Smooth muscle cell (in vitro differentiated cells): ENCODE results near the gene PCBP4. TPM values are rescaled to one million over a fixed set of nuclear protein-coding genes. Genes with fewer than 3 reads are reported as not detected.

Experiments used
- DNase-seq: peaks from one replicate; lab custom pipeline; 2025; ENCODE audit not compliant: unreplicated experiment; lab: John Stamatoyannopoulos, UW
- H2AFZ ChIP-seq: fragments of 200-600 bp; sonication (generic); 2 replicates; pipeline ENCODE4 v1.6.0; 2016; ENCODE audit warnings: antibody characterized with exemption, low read depth, mild to moderate bottlenecking
- H3F3A ChIP-seq: fragments of 200-600 bp; sonication (generic); 2 replicates; pipeline ENCODE4 v1.6.0; 2017; ENCODE audit warnings: antibody characterized with exemption, low read depth
- H3K27ac ChIP-seq: fragments of 200-600 bp; sonication (generic); 2 replicates; pipeline ENCODE4 v1.5.1; 2016; ENCODE audit warnings: low read depth, mild to moderate bottlenecking
- H3K27me3 ChIP-seq: fragments of 200-600 bp; sonication (generic); 2 replicates; pipeline ENCODE4 v1.6.1; 2016; ENCODE audit warnings: low read depth, mild to moderate bottlenecking
- H3K36me3 ChIP-seq: fragments of 200-600 bp; sonication (generic); 2 replicates; pipeline ENCODE4 v1.5.1; 2016; ENCODE audit warnings: low read depth
- H3K4me1 ChIP-seq: fragments of 200-600 bp; sonication (generic); 2 replicates; pipeline ENCODE4 v1.5.1; 2016; ENCODE audit warnings: low read depth
- H3K4me2 ChIP-seq: fragments of 200-600 bp; sonication (generic); 2 replicates; pipeline ENCODE4 v1.6.0; 2016; ENCODE audit warnings: mild to moderate bottlenecking
- H3K4me3 ChIP-seq: fragments of 200-600 bp; sonication (generic); 2 replicates; pipeline ENCODE4 v1.5.1; 2016; ENCODE audit warnings: mild to moderate bottlenecking
- H3K79me2 ChIP-seq: fragments of 200-600 bp; sonication (generic); 2 replicates; pipeline ENCODE4 v1.6.0; 2016; ENCODE audit warnings: low read depth, mild to moderate bottlenecking
- H3K9ac ChIP-seq: fragments of 200-600 bp; sonication (generic); 2 replicates; pipeline ENCODE4 v1.6.0; 2016; ENCODE audit warnings: low read depth
- H3K9me3 ChIP-seq: fragments of 200-600 bp; sonication (generic); replicated peaks from 2 replicates; pipeline ENCODE4 v1.5.1; 2016; ENCODE audit warnings: low read depth
- H4K20me1 ChIP-seq: fragments of 200-600 bp; sonication (generic); 2 replicates; pipeline ENCODE4 v1.6.0; 2016; ENCODE audit warnings: low read depth
- WGBS: methylation state at CpG from one replicate; pipeline ENCODE4 v1.1.7; 2016; ENCODE audit warnings: low lambda C conversion rate; 5-methylcytosine and 5-hydroxymethylcytosine counted together
- polyA plus RNA-seq: library from polyadenylated mRNA; unstranded; fragments of >200 nt; fragmentation: Nextera tagmentation; extraction: Ambion mirVana; gene quantifications from 2 replicates; pipeline ENCODE4 v1.2.1, GENCODE V29; 2016
- total RNA-seq: library from RNA; depleted of rRNA; stranded (reverse); fragments of >200 nt; gene quantifications from 2 replicates; pipeline ENCODE4 v1.2.3, GENCODE V29; 2014
- TF ChIP-seq, protein P1 (sequence below): fragments of 200-600 bp; sonication (generic); IDR thresholded peaks from 2 replicates; pipeline ENCODE4 v1.5.1; 2017; ENCODE audit warnings: borderline replicate concordance, mild to moderate bottlenecking, antibody characterized with exemption; ENCODE audit not compliant: insufficient read depth, poor library complexity, severe bottlenecking

Gene PCBP4
- total and polyA plus RNA-seq, 2 experiments from 2014 or later, result 42.6 to 81.2 TPM

DNA sequence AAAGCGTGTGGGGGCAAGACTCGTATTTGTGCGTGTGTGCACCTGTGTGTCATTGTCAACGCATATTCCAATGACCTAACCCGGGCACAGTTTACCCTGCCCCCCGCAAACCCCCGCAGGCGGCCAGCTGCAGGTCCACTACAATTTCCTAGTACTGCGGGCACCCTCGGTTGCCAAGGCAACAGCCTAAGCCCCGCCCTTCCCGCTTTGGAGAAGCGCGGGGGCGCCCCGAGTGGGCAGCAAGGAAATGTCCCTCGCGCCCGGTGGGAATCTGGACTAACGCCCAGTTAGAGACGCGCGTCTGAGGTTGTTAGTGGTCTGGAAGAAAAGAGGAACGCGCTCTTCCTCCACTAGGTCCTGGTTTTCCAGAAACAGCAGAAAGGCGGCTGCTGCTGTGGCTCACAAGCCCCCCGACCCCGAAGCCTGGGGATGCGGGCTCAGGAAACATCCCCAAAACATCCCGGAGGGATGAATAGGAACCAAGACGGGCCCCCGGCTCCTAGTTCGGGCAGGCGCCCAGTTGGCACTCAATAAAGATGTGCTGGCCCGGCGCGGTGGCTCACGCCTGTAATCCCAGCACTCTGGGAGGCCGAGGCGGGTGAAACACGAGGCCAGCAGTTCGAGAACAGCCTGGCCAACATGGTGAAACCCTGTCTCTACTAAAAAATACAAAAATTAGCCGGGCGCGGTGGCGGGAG, 8.7 kb upstream of the PCBP4 start:
- WGBS, result 48% methylated on average over 46 of the region's 46 CpGs
- peaks cover 21% of the 10 kb centered on the region for H3K4me1 ChIP-seq
- H2AFZ ChIP-seq, result peak overlapping the region; percentile 95
- peak overlapping the region; percentile 69 for H3K4me3 ChIP-seq
- H4K20me1 ChIP-seq, result no peaks in the 10 kb centered on the region
- H3K27me3 ChIP-seq, result no peaks in the 10 kb centered on the region
- H3K9me3 ChIP-seq, result no peaks in the 10 kb centered on the region
- peaks cover 16% of the 10 kb centered on the region for H3K79me2 ChIP-seq
- peak; percentile 47 for DNase-seq
- no peak overlapping the region for H3K9ac ChIP-seq
- no peaks in the 10 kb centered on the region for H3K36me3 ChIP-seq
- H3K4me2 ChIP-seq, result peak overlapping the region; percentile 98
- H3F3A ChIP-seq, result peaks cover 21% of the 10 kb centered on the region
- TF ChIP-seq, protein P1, sequence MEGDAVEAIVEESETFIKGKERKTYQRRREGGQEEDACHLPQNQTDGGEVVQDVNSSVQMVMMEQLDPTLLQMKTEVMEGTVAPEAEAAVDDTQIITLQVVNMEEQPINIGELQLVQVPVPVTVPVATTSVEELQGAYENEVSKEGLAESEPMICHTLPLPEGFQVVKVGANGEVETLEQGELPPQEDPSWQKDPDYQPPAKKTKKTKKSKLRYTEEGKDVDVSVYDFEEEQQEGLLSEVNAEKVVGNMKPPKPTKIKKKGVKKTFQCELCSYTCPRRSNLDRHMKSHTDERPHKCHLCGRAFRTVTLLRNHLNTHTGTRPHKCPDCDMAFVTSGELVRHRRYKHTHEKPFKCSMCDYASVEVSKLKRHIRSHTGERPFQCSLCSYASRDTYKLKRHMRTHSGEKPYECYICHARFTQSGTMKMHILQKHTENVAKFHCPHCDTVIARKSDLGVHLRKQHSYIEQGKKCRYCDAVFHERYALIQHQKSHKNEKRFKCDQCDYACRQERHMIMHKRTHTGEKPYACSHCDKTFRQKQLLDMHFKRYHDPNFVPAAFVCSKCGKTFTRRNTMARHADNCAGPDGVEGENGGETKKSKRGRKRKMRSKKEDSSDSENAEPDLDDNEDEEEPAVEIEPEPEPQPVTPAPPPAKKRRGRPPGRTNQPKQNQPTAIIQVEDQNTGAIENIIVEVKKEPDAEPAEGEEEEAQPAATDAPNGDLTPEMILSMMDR, result peak; percentile 5
- no peak overlapping the region for H3K27ac ChIP-seq

DNA sequence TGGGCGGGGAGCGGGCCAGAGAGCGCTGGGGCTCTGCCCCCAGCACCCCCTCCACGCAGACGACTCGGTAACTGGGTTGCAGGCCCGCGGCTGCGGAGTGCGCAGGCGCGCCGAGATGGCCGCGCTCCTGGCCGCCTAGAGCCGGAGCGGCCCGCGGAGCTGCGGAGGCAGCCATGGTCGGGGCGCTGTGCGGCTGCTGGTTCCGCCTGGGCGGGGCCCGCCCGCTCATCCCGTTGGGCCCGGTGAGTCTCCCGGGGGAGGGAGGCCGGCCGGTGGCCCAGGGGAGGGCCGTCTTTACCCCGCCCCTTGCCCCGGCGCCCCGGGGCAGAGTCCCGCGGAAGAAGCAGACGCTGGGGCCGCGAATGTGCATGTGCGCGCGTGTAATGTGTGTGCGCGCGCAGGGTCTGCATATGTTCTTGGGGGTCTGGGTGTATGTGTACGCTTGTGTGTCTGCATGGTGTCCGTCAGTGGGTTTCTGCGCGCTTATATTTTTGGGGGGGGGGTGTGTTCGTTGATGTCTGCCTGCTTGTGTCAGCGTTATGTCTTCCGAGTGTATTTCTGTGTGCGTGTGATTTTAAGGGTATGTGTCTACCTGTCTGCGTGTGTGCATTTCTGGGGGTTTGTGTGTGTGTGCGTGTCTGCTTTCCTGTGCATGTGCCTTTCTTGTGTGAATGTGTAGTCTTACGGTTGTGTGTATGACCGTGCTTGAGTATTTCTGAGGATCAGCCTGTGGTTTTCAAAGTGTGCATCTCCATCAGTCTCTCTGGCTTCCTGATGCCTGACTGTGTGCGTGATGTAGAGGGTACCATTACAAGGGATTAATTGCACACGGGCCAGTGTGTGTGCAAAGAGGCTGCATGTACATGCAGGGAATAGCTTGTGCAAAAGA, 8.0 kb upstream of the PCBP4 start, which contains the start of gene ABHD14A:
TSS of gene ABHD14A (plus strand) at position 102 of the 889 bp plus-strand sequence. CDS start at position 174, 72 bp downstream.
- Histone ChIP-seq H3F3A (peaks cover 21% of the 10 kb centered on the region), H3K79me2 (peaks cover 8% of the 10 kb centered on the region), H3K4me3 (peak within 1 kb of the TSS; percentile 69), H3K9me3 (no peaks in the 10 kb centered on the region), H2AFZ (peak within 1 kb of the TSS; percentile 95), H3K4me2 (peak within 1 kb of the TSS; percentile 98), H3K27me3 (no peaks in the 10 kb centered on the region), H3K36me3 (no peaks in the 10 kb centered on the region), H3K4me1 (peaks cover 21% of the 10 kb centered on the region), H3K27ac (no peak within 1 kb of the TSS), H4K20me1 (no peaks in the 10 kb centered on the region), H3K9ac (no peak within 1 kb of the TSS)
- WGBS, result 4% methylated on average over 59 of the region's 63 CpGs
- TF ChIP-seq, protein P1, result peak; percentile 6
- peak; percentile 39 for DNase-seq

DNA sequence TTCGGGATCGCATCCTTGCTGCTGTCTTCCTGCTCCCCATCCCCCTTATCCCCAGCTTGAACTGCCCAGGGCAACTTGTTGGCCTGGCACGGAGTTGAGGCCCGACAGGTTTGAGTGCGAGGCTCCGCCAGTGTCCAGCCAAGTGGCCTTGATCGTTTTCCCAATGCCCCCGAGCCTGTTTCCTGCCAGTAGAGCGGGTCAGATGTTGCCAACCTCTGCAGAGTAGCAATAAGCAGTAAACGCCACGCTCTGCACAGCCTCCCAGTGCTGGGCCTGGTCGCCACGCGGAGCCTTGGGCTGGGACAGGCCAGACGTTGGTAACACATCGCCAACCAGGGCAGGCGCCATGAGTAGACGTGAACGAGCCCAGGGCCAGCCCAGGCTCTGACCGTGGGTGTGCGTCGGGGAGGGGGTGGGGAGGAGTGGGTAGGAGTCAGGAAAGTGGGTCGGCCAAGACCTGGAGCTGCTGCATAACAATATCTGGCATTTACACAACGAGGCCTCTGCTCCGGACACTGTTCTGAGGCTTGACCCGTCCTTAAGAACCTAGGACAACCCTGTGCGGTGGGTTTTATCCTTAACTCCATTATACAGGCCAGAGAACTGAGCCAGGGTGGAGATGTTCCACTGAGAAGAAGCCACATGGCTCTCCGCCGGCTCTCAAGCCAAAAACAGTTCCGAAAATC, 7.2 kb upstream of the PCBP4 start:
- Histone ChIP-seq H3K4me2 (peak overlapping the region; percentile 98), H3K36me3 (no peaks in the 10 kb centered on the region), H2AFZ (peak overlapping the region; percentile 95), H3K79me2 (peaks cover 6% of the 10 kb centered on the region), H3K27ac (no peak overlapping the region), H3K4me1 (peaks cover 21% of the 10 kb centered on the region), H3F3A (peaks cover 21% of the 10 kb centered on the region), H3K9me3 (no peaks in the 10 kb centered on the region), H3K9ac (no peak overlapping the region), H3K27me3 (no peaks in the 10 kb centered on the region), H4K20me1 (no peaks in the 10 kb centered on the region), H3K4me3 (peak overlapping the region; percentile 69)
- TF ChIP-seq, protein P1, result no peak
- 49% methylated on average over 29 of the region's 30 CpGs for WGBS
- DNase-seq, result no peak
